Measurements from ENCODE around the gene FMN1. TPM values are rescaled to one million over a fixed set of nuclear protein-coding genes. Genes with fewer than 3 reads are reported as not detected.

FMN1 gene
- total and polyA plus RNA-seq, 11 donors = 0.61 to 10.6 (median 3.6) TPM

- Histone ChIP-seq H3K4me1 (peaks cover 0 to 31% (median 0%) of the 10 kb centered on the region in 12 donors), H3K36me3 (no peaks in the 10 kb centered on the region), H3K27me3 (no peaks in the 10 kb centered on the region), H3K4me3 (no peak overlapping the region), H3K27ac (no peak overlapping the region), H3K9me3 (no peaks in the 10 kb centered on the region)
- intact Hi-C loops (cut with DNase I) = no loop called here
- ATAC-seq (no peak), DNase-seq (no peak)
- TF ChIP-seq POLR2A (IDR thresholded peaks at IDR 0.05) (no peak), CTCF (IDR thresholded peaks at IDR 0.05) (no peak)
- 84 to 87% (median 85%) methylated on average over 3 of the region's 3 CpGs for WGBS, 4 donors
These were observed 93.5 kb downstream of the FMN1 start for GRCh38 chr15:33101036-33101435.

- Histone ChIP-seq H3K27me3 (no peaks in the 10 kb centered on the region), H3K4me1 (peaks cover 0 to 31% (median 0%) of the 10 kb centered on the region in 12 donors), H3K36me3 (no peaks in the 10 kb centered on the region), H3K9me3 (no peaks in the 10 kb centered on the region), H3K4me3 (no peak overlapping the region), H3K27ac (no peak overlapping the region)
- TF ChIP-seq POLR2A (IDR thresholded peaks at IDR 0.05) (no peak), CTCF (IDR thresholded peaks at IDR 0.05) (no peak)
- intact Hi-C loops (cut with DNase I) = no loop called here
- no peak for ATAC-seq
- DNase-seq = no peak
- WGBS, 4 donors = 72 to 77% (median 76%) methylated on average over 3 of the region's 3 CpGs
These were observed 94.2 kb downstream of the FMN1 start for GRCh38 chr15:33100314-33100713.

GRCh38 chr15:33099739-33100138, 94.8 kb downstream of the FMN1 start:
- 44 to 58% (median 47%) methylated on average over 1 of the region's 1 CpG for WGBS, 4 donors
- H3K27me3 ChIP-seq = no peaks in the 10 kb centered on the region
- intact Hi-C loops (cut with DNase I) = loop anchor here in 1 of 10 donors (10.0 kb wide), 1 partner anchor 75 kb away; no protein-coding TSS in a partner anchor
- no peak for ATAC-seq
- H3K4me1 ChIP-seq = peaks cover 0 to 25% (median 0%) of the 10 kb centered on the region in 12 donors
- no peak overlapping the region for H3K27ac ChIP-seq
- H3K36me3 ChIP-seq = no peaks in the 10 kb centered on the region
- H3K9me3 ChIP-seq = no peaks in the 10 kb centered on the region
- no peak overlapping the region for H3K4me3 ChIP-seq
- no peak for DNase-seq
- TF ChIP-seq POLR2A (IDR thresholded peaks at IDR 0.05) (no peak), CTCF (IDR thresholded peaks at IDR 0.05) (no peak)

GRCh38 chr15:33099213-33099612, 95.3 kb downstream of the FMN1 start:
- 86 to 93% (median 90%) methylated on average over 3 of the region's 3 CpGs for WGBS, 4 donors
- Histone ChIP-seq H3K9me3 (no peaks in the 10 kb centered on the region), H3K4me3 (no peak overlapping the region), H3K27ac (no peak overlapping the region), H3K27me3 (no peaks in the 10 kb centered on the region), H3K4me1 (peaks cover 0 to 20% (median 1%) of the 10 kb centered on the region in 12 donors), H3K36me3 (no peaks in the 10 kb centered on the region)
- ATAC-seq = no peak
- intact Hi-C loops (cut with DNase I) = loop anchor here in 1 of 10 donors (10.0 kb wide), 1 partner anchor 74 kb away; no protein-coding TSS in a partner anchor
- TF ChIP-seq CTCF (IDR thresholded peaks at IDR 0.05) (no peak), POLR2A (IDR thresholded peaks at IDR 0.05) (no peak)
- DNase-seq = no peak
